ENCODE data around the gene PUSL1.

PUSL1 gene

DNA sequence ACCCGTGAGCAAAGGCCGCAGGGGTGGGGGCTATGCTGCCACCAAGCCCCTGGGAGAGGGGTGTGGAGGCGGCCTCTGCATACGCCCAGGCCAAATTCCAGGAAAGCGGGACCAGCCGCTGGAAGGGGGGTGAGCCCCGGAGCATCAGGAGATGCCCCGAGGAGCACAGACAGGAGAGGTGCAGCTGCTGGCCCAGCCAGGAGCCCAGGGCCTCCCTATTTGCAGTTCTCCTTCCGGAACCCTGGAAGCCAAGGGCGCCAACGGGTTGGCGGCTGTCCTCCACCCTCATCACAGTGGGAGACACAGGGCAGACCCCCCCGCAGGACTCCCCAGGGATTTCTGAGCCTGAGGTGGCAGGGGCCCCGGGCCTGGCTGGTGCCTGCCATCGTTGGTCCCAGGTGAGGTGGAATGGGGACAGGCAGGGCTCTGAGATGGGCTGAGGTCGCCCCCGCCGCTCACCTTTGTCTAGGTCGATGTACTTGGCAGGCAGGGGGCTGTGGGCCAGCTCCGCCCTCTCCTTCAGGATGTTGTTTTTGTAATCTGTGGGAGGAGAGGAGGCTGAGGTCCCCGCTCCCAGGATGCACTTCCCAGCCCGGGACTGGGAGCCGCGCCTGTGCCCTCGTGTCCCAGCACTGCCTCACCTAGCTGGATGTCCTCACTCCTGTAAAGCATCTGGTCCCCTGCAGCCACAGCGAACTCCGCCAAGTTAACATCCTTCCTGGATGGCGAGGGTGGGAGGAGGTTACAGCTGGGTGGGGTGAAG, 45.2 kb downstream of the PUSL1 start:
- no peak overlapping the region for H3K27ac ChIP-seq
- TF ChIP-seq ZFX (IDR thresholded peaks at IDR 0.05; ENCODE audit: borderline replicate concordance), result no peak
- TF ChIP-seq, protein P1, sequence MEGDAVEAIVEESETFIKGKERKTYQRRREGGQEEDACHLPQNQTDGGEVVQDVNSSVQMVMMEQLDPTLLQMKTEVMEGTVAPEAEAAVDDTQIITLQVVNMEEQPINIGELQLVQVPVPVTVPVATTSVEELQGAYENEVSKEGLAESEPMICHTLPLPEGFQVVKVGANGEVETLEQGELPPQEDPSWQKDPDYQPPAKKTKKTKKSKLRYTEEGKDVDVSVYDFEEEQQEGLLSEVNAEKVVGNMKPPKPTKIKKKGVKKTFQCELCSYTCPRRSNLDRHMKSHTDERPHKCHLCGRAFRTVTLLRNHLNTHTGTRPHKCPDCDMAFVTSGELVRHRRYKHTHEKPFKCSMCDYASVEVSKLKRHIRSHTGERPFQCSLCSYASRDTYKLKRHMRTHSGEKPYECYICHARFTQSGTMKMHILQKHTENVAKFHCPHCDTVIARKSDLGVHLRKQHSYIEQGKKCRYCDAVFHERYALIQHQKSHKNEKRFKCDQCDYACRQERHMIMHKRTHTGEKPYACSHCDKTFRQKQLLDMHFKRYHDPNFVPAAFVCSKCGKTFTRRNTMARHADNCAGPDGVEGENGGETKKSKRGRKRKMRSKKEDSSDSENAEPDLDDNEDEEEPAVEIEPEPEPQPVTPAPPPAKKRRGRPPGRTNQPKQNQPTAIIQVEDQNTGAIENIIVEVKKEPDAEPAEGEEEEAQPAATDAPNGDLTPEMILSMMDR (IDR thresholded peaks at IDR 0.05), result no peak

DNA sequence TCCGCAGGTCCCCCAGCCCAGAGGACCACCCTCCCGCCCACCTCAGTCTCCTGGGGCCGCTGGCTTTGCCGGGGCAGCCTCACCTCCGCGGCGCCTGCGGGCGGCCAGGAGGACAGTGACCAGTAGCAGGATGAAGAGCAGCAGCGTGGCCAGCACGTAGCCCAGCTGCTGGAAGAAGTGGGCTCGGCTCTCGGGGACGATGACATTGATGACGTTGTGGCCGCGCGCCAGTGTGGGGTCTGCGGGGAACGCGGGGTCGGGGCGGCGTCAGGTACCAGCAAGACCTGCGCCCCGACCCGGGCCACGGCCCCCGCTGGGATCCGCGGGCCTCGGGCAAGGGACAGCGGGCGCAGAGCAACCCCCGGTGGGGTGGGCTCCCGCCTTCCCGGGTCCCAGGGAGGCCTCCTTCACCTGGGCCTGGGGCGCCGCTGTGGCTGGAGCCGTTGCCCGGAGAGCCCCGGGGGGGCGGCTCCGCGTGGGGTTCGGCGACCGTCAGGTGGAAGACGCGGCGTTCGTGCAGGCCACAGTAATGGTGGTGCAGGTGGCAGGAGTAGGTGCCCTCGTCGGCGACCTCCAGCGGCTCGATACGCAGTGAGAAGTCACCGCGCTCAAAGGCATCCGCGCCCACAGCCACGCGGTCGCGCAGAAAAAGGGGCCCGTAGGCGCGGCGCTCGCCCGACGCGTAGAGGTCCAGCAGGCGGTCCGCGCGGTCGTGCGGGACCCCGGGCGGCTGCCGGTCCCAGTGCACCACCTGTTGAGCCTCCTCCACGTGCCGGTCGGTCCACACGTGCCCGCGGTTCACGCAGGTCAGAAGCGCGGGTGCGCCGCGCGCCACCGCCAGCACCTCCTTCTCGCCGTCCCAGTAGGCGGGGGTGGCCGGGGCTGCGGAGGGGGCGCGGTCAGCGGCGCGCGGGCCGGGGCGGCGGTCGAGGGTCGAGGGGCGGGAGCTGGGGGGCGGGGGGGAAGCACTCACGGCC, 46.2 kb downstream of the PUSL1 start:
- TF ChIP-seq ZFX (IDR thresholded peaks at IDR 0.05; ENCODE audit: borderline replicate concordance), result no peak
- TF ChIP-seq, protein P1 (IDR thresholded peaks at IDR 0.05), result 0 out of 2 replicates have a peak, but pooled peaks have one; percentile 4
- H3K27ac ChIP-seq, result peak overlapping the region; percentile 64

DNA sequence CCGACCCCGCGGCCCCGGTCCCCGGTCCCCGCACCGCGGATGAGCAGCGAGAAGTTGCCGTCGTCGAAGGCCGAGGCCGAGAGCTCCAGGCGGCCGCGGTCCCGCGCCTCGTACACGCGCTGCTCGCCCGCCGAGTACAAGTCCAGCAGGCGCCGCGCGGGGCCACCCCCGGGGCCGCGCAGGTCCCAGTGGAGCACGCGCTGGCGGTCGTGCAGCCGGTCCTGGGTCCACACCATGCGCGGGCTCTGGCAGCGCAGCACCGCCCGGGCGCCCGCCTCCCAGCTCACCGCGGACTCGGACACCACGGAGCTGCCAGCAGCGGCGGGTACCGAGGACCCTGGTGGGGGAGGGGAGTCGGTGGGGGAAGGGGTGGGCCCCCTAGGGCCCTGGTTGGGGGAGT, 47.0 kb downstream of the PUSL1 start:
- peak overlapping the region; percentile 64 for H3K27ac ChIP-seq
- TF ChIP-seq, protein P1 (IDR thresholded peaks at IDR 0.05), result no peak
- TF ChIP-seq ZFX (IDR thresholded peaks at IDR 0.05; ENCODE audit: borderline replicate concordance), result no peak

DNA sequence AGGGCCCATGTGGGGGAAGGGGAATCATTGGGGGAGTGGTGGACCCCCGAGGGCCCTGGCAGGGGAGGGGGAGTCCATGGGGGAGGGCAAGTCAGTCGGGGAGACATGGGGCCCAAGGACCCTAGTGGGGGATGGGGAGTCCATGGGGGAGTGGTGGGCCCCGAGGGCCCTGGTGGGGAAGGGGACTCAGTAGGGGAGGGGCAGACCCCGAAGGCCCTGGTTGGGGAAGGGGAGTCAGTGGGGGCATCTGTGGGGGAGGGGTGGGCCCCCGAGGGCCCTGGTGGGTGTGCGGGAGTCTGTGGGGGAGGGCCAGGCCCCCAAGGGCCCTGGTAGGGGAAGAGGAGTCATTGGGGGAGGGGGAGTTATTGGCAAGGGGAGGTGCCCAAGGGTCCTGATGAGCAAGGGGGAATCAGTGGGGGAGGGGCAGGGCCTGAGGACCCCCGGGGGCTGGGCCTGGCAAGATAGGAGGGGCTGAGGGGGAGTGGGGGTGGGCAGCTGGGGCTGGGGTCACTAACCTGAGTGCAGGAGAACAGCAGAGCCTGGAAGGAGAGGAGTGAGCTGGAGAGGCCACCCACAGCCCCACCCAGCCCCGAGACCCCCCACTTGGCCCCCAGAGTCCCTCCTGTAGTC, 47.9 kb downstream of the PUSL1 start:
- TF ChIP-seq, protein P1 (IDR thresholded peaks at IDR 0.05), result no peak
- no peak for TF ChIP-seq ZFX (IDR thresholded peaks at IDR 0.05; ENCODE audit: borderline replicate concordance)
- H3K27ac ChIP-seq, result no peak overlapping the region

DNA sequence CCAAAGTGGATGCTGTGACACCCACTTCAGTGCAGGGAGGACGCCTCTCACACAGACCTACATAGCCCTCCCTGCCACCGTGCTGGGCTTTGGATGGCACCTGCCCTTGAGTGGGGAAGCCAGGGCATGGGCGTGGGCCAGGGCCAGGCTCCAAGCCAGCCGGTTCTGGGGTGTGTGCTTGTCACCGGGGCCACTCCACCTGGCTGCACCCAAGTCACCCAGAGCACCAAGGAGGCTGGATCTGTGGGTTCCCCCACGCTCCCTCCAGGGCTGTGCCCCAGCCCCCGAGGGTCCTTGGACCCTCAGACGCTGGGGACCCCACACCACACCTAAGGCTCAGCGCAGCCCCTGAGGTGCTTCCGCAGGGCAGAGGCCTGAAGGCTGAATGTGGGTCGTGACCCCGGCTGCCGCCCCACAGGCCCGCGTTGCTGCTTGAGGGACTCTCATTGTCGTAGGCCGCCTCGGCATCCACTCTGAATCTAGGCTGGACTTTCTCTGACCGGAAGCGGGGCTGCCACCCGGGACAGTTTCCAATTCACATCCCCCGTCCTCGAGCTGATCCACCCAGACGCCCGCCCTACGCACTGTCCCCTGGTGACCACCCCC, 48.5 kb downstream of the PUSL1 start:
- no peak overlapping the region for H3K27ac ChIP-seq
- TF ChIP-seq, protein P1 (IDR thresholded peaks at IDR 0.05), result no peak
- no peak for TF ChIP-seq ZFX (IDR thresholded peaks at IDR 0.05; ENCODE audit: borderline replicate concordance)

DNA sequence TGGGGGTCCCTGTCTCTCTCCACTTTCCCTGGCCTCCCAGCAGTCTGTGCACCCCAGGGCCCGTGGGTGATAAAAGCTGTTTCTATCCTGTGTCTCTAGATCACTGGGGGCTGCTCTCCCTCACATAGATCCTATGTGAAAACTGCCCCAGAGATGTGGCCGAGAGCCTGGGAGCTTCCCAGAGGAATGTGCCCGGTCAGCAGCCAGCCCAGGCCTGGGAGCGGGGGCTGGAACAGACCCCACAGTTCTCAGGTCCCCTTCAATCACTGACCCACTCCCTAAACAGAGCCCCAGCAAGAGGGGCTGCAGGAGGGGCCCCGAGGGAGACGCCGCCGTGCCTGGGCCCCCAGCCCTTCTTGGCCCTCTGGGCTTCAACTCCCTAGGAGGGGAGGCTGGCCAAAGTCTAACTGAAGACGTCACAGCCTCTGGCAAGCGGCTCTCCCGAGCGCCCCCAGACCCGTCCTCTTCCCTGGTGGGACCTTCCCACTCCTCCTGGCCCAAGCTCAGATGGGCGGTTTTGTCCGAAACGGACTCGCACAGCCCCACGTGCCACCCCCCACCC, 49.6 kb downstream of the PUSL1 start:
- peak overlapping the region; percentile 27; the same call in 1 of the 2 replicates for H3K27ac ChIP-seq
- TF ChIP-seq ZFX (IDR thresholded peaks at IDR 0.05; ENCODE audit: borderline replicate concordance), result no peak
- TF ChIP-seq, protein P1 (IDR thresholded peaks at IDR 0.05), result no peak
